PC-3 (cell line): ENCODE measurements around the gene VPS41. TPM values are rescaled to one million over a fixed set of nuclear protein-coding genes. Genes with fewer than 3 reads are reported as not detected.

Experiments
- ATAC-seq: fragments of 200-7000 bp; cut with Tn5 transposase; 2 replicates; pipeline ENCODE4 v1.9.1; 2020; ENCODE audit warnings: mild to moderate bottlenecking, moderate library complexity
- Bru-seq: library from RNA; stranded (reverse); fragments of 400-500 nt; gene quantifications from one replicate; lab custom pipeline; 2021; lab: Mats Ljungman, UMichigan
- BruChase-seq, 2 experiments: library from RNA; stranded (reverse); fragments of 400-500 nt; gene quantifications; one replicate each; lab custom pipeline; 2021; lab: Mats Ljungman, UMichigan
- BruUV-seq: library from RNA; stranded (reverse); fragments of 400-500 nt; replicated peaks from 2 replicates; lab custom pipeline; 2021; lab: Mats Ljungman, UMichigan
- CTCF ChIA-PET: fragments of 300-600 bp; sonication (Branson Sonifier 250); formaldehyde crosslinking; loops from one replicate; lab custom pipeline; 2022; ENCODE audit warnings: antibody characterized with exemption; lab: Charles Lee
- POLR2A ChIA-PET: fragments of 300-600 bp; sonication (Branson Sonifier 250); formaldehyde crosslinking; loops from one replicate; lab custom pipeline; 2022; ENCODE audit warnings: antibody characterized with exemption; ENCODE audit not compliant: unreplicated experiment; lab: Charles Lee
- DNase-seq: peaks from one replicate; pipeline ENCODE4 v3.0.0-alpha.2; 2015
- H2AFZ ChIP-seq: fragments of 300-600 bp; sonication (generic); 2 replicates; pipeline ENCODE4 v1.6.0; 2016; ENCODE audit warnings: antibody characterized with exemption, low read length
- H3F3A ChIP-seq: fragments of 300-600 bp; sonication (generic); one replicate; pipeline ENCODE4 v1.6.0; 2017; ENCODE audit warnings: antibody characterized with exemption, low read length, control low read depth, mild to moderate bottlenecking; ENCODE audit not compliant: unreplicated experiment
- H3K27ac ChIP-seq: fragments of 300-600 bp; sonication (generic); 2 replicates; pipeline ENCODE4 v1.5.1; 2016; ENCODE audit warnings: mild to moderate bottlenecking, low read length
- H3K27me3 ChIP-seq: fragments of 300-600 bp; sonication (generic); 2 replicates; pipeline ENCODE4 v1.6.1; 2016; ENCODE audit warnings: low read length, mixed read lengths
- H3K36me3 ChIP-seq: fragments of 300-600 bp; sonication (generic); 2 replicates; pipeline ENCODE4 v1.6.1; 2016; ENCODE audit warnings: low read depth, mixed run types, low read length, mixed read lengths
- H3K4me1 ChIP-seq: fragments of 300-600 bp; sonication (generic); 2 replicates; pipeline ENCODE4 v1.5.1; 2016; ENCODE audit warnings: low read length; ENCODE audit not compliant: insufficient read depth
- H3K4me2 ChIP-seq: fragments of 300-600 bp; sonication (generic); 2 replicates; pipeline ENCODE4 v1.6.0; 2016; ENCODE audit warnings: low read length
- H3K4me3 ChIP-seq: fragments of 300-600 bp; sonication (generic); 2 replicates; pipeline ENCODE4 v1.5.1; 2016; ENCODE audit warnings: mild to moderate bottlenecking, low read length, mixed read lengths
- H3K79me2 ChIP-seq: fragments of 300-600 bp; sonication (generic); 2 replicates; pipeline ENCODE4 v1.6.1; 2017; ENCODE audit warnings: low read length, mixed read lengths
- H3K9ac ChIP-seq: fragments of 300-600 bp; sonication (generic); 2 replicates; pipeline ENCODE4 v1.6.0; 2016; ENCODE audit warnings: mild to moderate bottlenecking, low read length
- H3K9me2 ChIP-seq: fragments of 300-600 bp; sonication (generic); replicated peaks from 2 replicates; pipeline ENCODE4 v1.6.1; 2016; ENCODE audit warnings: mixed run types, low read length, mixed read lengths
- H3K9me3 ChIP-seq: fragments of 300-600 bp; sonication (generic); 2 replicates; pipeline ENCODE4 v1.6.1; 2016; ENCODE audit warnings: low read length, mixed read lengths
- H4K20me1 ChIP-seq: fragments of 300-600 bp; sonication (generic); 2 replicates; pipeline ENCODE4 v1.6.1; 2016; ENCODE audit warnings: low read length, mixed read lengths
- EZH2 ChIP-seq: fragments of 300-600 bp; sonication (generic); IDR thresholded peaks from one replicate; pipeline ENCODE4 v1.6.1; 2017; ENCODE audit warnings: antibody characterized with exemption, mild to moderate bottlenecking, low read length; ENCODE audit not compliant: unreplicated experiment
- EZH2phosphoT487 ChIP-seq: fragments of 300-600 bp; sonication (generic); IDR thresholded peaks from 2 replicates; pipeline ENCODE4 v1.6.1; 2018; ENCODE audit warnings: mild to moderate bottlenecking, antibody characterized with exemption, low read length, borderline replicate concordance
- intact Hi-C: fragments of 100-400 bp; cut with micrococcal nuclease; formaldehyde crosslinking; loops from 2 replicates; pipeline ENCODE4 v1.9.0; 2023
- long read RNA-seq: library from polyadenylated mRNA; unstranded; transcript quantifications from one replicate; pipeline ENCODE4 v2.0.0, GENCODE V29; 2021; ENCODE audit not compliant: unreplicated experiment
- total RNA-seq: library from RNA; depleted of rRNA; stranded (reverse); fragments of >200 nt; gene quantifications from 2 replicates; pipeline ENCODE4 v1.2.3, GENCODE V29; 2014; rRNA removed
- TF ChIP-seq, protein P1 (sequence below): fragments of 300-600 bp; sonication (generic); conservative IDR thresholded peaks from 2 replicates; pipeline ENCODE4 v1.5.1; 2017; ENCODE audit warnings: antibody characterized with exemption, low read depth, mild to moderate bottlenecking, low read length

The VPS41 gene
- 23.2 and 35.2 TPM in 2 replicates for total RNA-seq
- Bru-seq, nascent RNA: percentile 85 among the genes with signal in this experiment
- BruChase-seq, experiment 1, labeled RNA remaining after a 6-hour chase: percentile 74 among the genes with signal in this experiment
- BruChase-seq, experiment 2, labeled RNA remaining after a 2-hour chase: percentile 83 among the genes with signal in this experiment
- long read RNA-seq, full-length matches to known transcripts: 212 of 280 reads
- long read RNA-seq, partial matches to known transcripts: 24 of 280 reads
- long read RNA-seq, other reads (novel, unspliced or antisense): 44 of 280 reads

DNA sequence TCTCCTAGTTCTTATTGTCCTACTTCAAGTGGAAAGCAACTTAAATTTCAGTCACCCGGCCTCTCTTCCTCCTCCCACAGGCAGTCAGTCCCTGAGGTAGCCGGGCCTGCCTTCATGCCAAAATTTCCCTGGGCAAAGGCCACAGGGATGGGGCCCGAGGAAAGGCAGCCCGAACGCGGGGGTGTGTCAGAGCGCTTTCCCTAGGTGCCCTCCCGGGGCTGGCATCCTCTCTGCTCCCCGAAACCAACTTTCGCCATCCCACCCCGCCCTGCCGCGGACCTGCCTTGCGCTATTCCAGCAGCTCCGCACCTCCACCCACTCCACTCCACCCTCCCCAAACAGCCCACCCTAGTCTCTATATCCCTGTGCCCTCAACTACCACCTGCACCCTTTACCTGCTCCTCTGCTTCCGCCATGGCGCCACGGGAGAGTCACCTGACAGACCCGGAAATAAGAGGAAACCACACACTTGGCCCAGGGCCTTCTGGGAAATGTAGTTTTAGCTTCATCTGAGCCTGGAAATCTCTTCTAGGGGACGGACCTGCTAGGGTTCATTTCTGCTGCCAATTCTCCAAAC lies at the start of gene VPS41:
Gene VPS41, minus strand, starts transcription at position 433 of the 577 bp plus-strand sequence. Its CDS starts 17 bp downstream, at position 416.
- peak; percentile 77 for DNase-seq
- H3F3A ChIP-seq: no peaks in the 10 kb centered on the region
- H3K9ac ChIP-seq: peak within 1 kb of the TSS; percentile 69
- no peaks in the 10 kb centered on the region for H3K9me3 ChIP-seq
- H2AFZ ChIP-seq: peak within 1 kb of the TSS; percentile 82
- H3K4me1 ChIP-seq: peaks cover 14% of the 10 kb centered on the region; the same call in 1 of the 2 replicates
- peak within 1 kb of the TSS; percentile 86 for H3K4me3 ChIP-seq
- peak within 1 kb of the TSS; percentile 95 for H3K4me2 ChIP-seq
- BruUV-seq: TSS peak; percentile 67
- no peak within 1 kb of the TSS for H3K27ac ChIP-seq
- intact Hi-C loops: loop anchor here (2.0 to 10.0 kb wide), 2 partner anchors 46 to 114 kb away; no protein-coding TSS in a partner anchor
- H3K79me2 ChIP-seq: peaks cover 14% of the 10 kb centered on the region
- ChIA-PET POLR2A (no interaction called here), CTCF (no interaction called here)
- no peaks in the 10 kb centered on the region for H3K9me2 ChIP-seq
- H3K36me3 ChIP-seq: no peaks in the 10 kb centered on the region
- no peaks in the 10 kb centered on the region for H3K27me3 ChIP-seq
- TF ChIP-seq, protein P1, sequence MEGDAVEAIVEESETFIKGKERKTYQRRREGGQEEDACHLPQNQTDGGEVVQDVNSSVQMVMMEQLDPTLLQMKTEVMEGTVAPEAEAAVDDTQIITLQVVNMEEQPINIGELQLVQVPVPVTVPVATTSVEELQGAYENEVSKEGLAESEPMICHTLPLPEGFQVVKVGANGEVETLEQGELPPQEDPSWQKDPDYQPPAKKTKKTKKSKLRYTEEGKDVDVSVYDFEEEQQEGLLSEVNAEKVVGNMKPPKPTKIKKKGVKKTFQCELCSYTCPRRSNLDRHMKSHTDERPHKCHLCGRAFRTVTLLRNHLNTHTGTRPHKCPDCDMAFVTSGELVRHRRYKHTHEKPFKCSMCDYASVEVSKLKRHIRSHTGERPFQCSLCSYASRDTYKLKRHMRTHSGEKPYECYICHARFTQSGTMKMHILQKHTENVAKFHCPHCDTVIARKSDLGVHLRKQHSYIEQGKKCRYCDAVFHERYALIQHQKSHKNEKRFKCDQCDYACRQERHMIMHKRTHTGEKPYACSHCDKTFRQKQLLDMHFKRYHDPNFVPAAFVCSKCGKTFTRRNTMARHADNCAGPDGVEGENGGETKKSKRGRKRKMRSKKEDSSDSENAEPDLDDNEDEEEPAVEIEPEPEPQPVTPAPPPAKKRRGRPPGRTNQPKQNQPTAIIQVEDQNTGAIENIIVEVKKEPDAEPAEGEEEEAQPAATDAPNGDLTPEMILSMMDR: no peak
- no peak for TF ChIP-seq EZH2
- TF ChIP-seq EZH2phosphoT487: no peak
- no peaks in the 10 kb centered on the region for H4K20me1 ChIP-seq
- peak; percentile 98 for ATAC-seq

DNA sequence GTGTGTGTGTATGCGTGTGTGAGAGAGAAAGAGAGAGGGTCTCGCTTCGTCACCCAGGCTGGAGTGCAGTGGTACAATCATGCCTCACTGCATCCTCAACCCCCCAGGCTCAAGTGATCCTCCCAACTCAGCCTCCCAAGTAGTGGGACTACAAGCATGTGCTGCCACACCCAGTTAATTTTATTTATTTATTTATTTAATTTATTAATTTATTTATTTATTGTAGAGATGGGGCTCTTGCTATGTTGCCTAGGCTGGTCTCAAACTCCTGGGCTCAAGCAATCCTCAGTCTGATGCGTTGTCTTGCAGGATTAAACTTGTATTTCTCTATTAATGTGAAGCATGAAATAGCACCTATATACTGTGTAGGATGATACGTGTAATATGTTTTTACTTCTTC lies 46.9 kb upstream of the VPS41 start:
- Histone ChIP-seq H3K36me3 (no peaks in the 10 kb centered on the region), H3K9me3 (no peaks in the 10 kb centered on the region), H3K79me2 (no peaks in the 10 kb centered on the region), H3K9ac (no peak overlapping the region), H3F3A (no peaks in the 10 kb centered on the region), H4K20me1 (no peaks in the 10 kb centered on the region), H3K4me2 (no peak overlapping the region), H3K9me2 (no peaks in the 10 kb centered on the region), H3K27me3 (peaks cover 50% of the 10 kb centered on the region), H3K27ac (no peak overlapping the region), H3K4me3 (no peak overlapping the region), H2AFZ (no peak overlapping the region), H3K4me1 (no peaks in the 10 kb centered on the region)
- intact Hi-C loops: no loop called here
- DNase-seq: no peak
- BruUV-seq: no TSS peak
- TF ChIP-seq, protein P1: no peak
- no peak for ATAC-seq
- ChIA-PET POLR2A (no interaction called here), CTCF (no interaction called here)

DNA sequence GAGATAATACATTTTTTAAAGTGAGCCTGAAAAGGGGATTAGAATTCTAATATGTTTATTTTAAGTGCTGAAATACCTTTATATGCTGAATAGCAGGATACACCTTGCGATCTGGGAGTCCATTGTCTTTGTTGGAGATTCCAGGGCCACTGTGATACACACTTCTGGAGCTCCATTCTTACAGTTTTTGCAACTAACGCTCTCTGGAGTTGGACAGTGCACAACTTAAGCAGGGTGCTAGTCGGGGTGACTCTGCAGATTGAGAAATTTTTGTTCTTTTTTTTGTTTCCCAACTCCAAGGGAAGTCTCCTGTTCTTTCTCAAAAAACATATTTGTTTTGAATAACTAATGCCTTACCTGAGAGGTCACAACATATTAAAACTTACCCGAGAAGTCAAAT lies 45.0 kb upstream of the VPS41 start:
- POLR2A ChIA-PET: no interaction called here
- H3K79me2 ChIP-seq: no peaks in the 10 kb centered on the region
- H3F3A ChIP-seq: no peaks in the 10 kb centered on the region
- ATAC-seq (no peak), DNase-seq (no peak)
- BruUV-seq: no TSS peak
- H3K27me3 ChIP-seq: peaks cover 49% of the 10 kb centered on the region
- no peak overlapping the region for H2AFZ ChIP-seq
- H3K4me1 ChIP-seq: no peaks in the 10 kb centered on the region
- no peaks in the 10 kb centered on the region for H4K20me1 ChIP-seq
- CTCF ChIA-PET: no interaction called here
- no peak overlapping the region for H3K27ac ChIP-seq
- H3K9me3 ChIP-seq: no peaks in the 10 kb centered on the region
- H3K9ac ChIP-seq: no peak overlapping the region
- no peaks in the 10 kb centered on the region for H3K36me3 ChIP-seq
- no peak overlapping the region for H3K4me3 ChIP-seq
- TF ChIP-seq, protein P1: no peak
- TF ChIP-seq EZH2phosphoT487 (no peak), EZH2 (no peak)
- no peak overlapping the region for H3K4me2 ChIP-seq
- no peaks in the 10 kb centered on the region for H3K9me2 ChIP-seq
- intact Hi-C loops: no loop called here
